Measurements from ENCODE around the gene DHCR7. TPM values are rescaled to one million over a fixed set of nuclear protein-coding genes. Genes with fewer than 3 reads are reported as not detected.

DHCR7 gene
- total and polyA plus RNA-seq, 7 donors: 4.9 to 15.1 (median 8.4) TPM

- Histone ChIP-seq H3K9me3 (no peaks in the 10 kb centered on the region), H3K27ac (no peak overlapping the region), H3K4me1 (no peaks in the 10 kb centered on the region), H3K27me3 (ENCODE audit: insufficient read depth in 3 of 3, low read length in 2 of 3) (peaks cover 0 to 7% (median 0%) of the 10 kb centered on the region in 3 donors), H3K36me3 (ENCODE audit: insufficient read depth in 1 of 2, low read depth in 1 of 2) (peaks cover 0 to 14% of the 10 kb centered on the region in 2 donors), H3K4me3 (no peak overlapping the region)
- DNase-seq: no peak
- ATAC-seq: no peak
- WGBS, 3 donors: 71 to 91% (median 87%) methylated on average over 7 of the region's 7 CpGs
- TF ChIP-seq, protein P1, sequence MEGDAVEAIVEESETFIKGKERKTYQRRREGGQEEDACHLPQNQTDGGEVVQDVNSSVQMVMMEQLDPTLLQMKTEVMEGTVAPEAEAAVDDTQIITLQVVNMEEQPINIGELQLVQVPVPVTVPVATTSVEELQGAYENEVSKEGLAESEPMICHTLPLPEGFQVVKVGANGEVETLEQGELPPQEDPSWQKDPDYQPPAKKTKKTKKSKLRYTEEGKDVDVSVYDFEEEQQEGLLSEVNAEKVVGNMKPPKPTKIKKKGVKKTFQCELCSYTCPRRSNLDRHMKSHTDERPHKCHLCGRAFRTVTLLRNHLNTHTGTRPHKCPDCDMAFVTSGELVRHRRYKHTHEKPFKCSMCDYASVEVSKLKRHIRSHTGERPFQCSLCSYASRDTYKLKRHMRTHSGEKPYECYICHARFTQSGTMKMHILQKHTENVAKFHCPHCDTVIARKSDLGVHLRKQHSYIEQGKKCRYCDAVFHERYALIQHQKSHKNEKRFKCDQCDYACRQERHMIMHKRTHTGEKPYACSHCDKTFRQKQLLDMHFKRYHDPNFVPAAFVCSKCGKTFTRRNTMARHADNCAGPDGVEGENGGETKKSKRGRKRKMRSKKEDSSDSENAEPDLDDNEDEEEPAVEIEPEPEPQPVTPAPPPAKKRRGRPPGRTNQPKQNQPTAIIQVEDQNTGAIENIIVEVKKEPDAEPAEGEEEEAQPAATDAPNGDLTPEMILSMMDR (IDR thresholded peaks at IDR 0.05): no peak
- intact Hi-C loops (cut with DNase I): no loop called here
Measured at GRCh38 chr11:71432761-71433647, 15.2 kb downstream of the DHCR7 start.

- no peak overlapping the region for H3K27ac ChIP-seq
- ATAC-seq (no peak), DNase-seq (no peak)
- peaks cover 0 to 14% of the 10 kb centered on the region in 2 donors for H3K36me3 ChIP-seq (ENCODE audit: insufficient read depth in 1 of 2, low read depth in 1 of 2)
- WGBS, 3 donors: 51 to 58% (median 57%) methylated on average over 7 of the region's 7 CpGs
- no peaks in the 10 kb centered on the region for H3K4me1 ChIP-seq
- TF ChIP-seq, protein P1 (IDR thresholded peaks at IDR 0.05): no peak
- no peak overlapping the region for H3K4me3 ChIP-seq
- peaks cover 0 to 7% (median 0%) of the 10 kb centered on the region in 3 donors for H3K27me3 ChIP-seq (ENCODE audit: insufficient read depth in 3 of 3, low read length in 2 of 3)
- intact Hi-C loops (cut with DNase I): no loop called here
- H3K9me3 ChIP-seq: no peaks in the 10 kb centered on the region
Measured at GRCh38 chr11:71431271-71431670, 16.9 kb downstream of the DHCR7 start.

- 92 to 95% (median 93%) methylated on average over 9 of the region's 9 CpGs for WGBS, 3 donors
- Histone ChIP-seq H3K27ac (no peak overlapping the region), H3K4me3 (no peak overlapping the region), H3K36me3 (ENCODE audit: insufficient read depth in 1 of 2, low read depth in 1 of 2) (peaks cover 0 to 6% of the 10 kb centered on the region in 2 donors), H3K4me1 (no peaks in the 10 kb centered on the region), H3K9me3 (no peaks in the 10 kb centered on the region), H3K27me3 (ENCODE audit: insufficient read depth in 3 of 3, low read length in 2 of 3) (peaks cover 0 to 7% (median 0%) of the 10 kb centered on the region in 3 donors)
- TF ChIP-seq, protein P1 (IDR thresholded peaks at IDR 0.05): no peak
- DNase-seq (no peak), ATAC-seq (no peak)
- intact Hi-C loops (cut with DNase I): no loop called here
Measured at GRCh38 chr11:71430166-71430565, 18.0 kb downstream of the DHCR7 start.

DNA sequence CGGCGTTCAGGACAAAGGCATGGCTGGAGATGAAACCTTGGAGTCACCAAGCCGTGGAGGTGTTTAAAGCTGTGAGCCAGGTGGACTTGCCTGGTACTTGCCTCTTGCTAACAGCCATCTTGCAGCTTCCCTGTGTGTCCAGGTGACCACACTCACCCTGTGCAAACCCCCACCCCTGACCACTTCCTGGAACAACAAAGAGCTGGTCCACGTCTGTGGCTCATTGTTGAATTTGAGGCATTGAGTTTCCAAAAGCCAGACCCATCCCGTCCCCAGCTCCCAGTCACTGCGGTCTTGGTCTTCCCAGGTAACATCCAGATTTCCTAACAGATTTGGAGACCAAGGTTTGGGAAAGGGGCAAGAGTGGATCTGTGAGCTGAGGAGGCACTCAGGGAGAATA is 18.5 kb downstream of the DHCR7 start:
- no peak overlapping the region for H3K4me3 ChIP-seq
- H3K36me3 ChIP-seq (ENCODE audit: insufficient read depth in 1 of 2, low read depth in 1 of 2): peaks cover 0 to 1% of the 10 kb centered on the region in 2 donors
- intact Hi-C loops (cut with DNase I): loop anchor here in 1 of 2 donors (10.0 kb wide), 1 partner anchor 615 kb away; no protein-coding TSS in a partner anchor
- no peak overlapping the region for H3K27ac ChIP-seq
- H3K9me3 ChIP-seq: no peaks in the 10 kb centered on the region
- TF ChIP-seq, protein P1 (IDR thresholded peaks at IDR 0.05): no peak
- ATAC-seq (no peak), DNase-seq (no peak)
- peaks cover 0 to 7% (median 0%) of the 10 kb centered on the region in 3 donors for H3K27me3 ChIP-seq (ENCODE audit: insufficient read depth in 3 of 3, low read length in 2 of 3)
- WGBS, 3 donors: 94% methylated on average over 6 of the region's 6 CpGs
- no peaks in the 10 kb centered on the region for H3K4me1 ChIP-seq

Measured in psoas muscle (tissue), 8 donors.